VCaP (cell line): ENCODE data around the gene RANBP10.

Source experiments
- H3K27ac ChIP-seq: fragments of 450-650 bp; 2 replicates; pipeline ENCODE4 v1.5.1; 2017
- CTCF ChIP-seq: fragments of 450-650 bp; conservative IDR thresholded peaks from 2 replicates; pipeline ENCODE4 v1.5.1; 2017; ENCODE audit warnings: mild to moderate bottlenecking, moderate library complexity

The RANBP10 gene

DNA sequence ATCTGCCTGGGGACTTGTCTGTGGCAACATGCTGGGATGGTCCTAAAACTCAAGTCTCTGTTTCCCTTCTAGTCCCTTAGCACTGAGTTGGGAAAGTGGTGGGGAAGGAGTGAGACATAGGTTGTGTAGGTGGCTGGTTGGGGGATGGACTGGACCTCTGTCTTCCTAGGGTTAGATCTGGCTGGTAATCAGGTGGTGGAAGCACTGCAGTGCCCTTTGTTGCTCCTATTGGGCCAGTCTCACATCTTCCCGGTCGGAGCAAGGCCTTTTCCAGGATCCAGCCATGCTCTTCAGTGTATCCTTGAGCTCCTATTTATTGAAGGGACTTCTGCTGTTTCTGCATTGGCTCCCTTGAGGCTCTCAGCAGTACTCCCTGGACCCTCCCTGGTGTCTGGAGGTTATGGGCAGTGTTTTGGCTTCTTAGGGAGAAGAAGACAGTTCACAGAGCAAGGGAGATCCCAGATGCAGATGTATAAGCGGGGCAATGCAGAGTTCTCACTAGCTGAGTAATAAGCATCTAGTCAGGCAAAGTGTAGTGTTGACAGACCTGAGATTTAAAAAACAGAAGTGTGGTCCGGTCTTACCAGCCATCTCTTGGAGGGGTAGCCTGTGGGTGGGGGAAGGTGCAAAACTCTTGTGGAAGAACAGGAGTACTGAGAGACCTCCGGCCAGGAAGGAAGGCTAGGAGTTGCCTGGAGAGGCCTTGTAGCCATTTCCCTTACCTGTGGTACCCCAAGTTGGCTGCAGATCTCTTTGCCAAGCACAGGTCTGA is 39.1 kb upstream of the RANBP10 start:
- no peak for TF ChIP-seq CTCF
- H3K27ac ChIP-seq, result peak overlapping the region; percentile 85

- no peak for TF ChIP-seq CTCF
- H3K27ac ChIP-seq, result peak overlapping the region; percentile 85; the same call in 1 of the 2 replicates
Measured at GRCh38 chr16:67844497-67844896, 38.1 kb upstream of the RANBP10 start.

DNA sequence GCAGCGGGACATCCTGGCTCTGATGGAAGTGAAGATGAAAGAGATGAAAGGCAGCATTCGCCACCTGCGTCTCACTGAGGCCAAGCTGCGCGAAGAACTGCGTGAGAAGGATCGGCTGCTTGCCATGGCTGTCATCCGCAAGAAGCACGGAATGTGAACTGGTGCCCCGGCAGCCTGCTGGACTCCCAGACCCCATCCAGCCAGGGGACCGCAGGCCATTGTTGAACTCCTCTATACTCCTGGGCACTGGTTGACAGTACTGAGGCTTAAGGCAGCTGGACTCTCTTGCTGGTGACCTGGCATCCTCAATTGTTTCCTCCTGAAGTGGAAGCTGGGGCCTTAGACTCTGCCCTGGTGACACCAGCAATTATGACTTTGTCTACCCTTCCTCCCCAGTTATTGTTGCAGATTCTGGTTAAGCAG is 37.0 kb upstream of the RANBP10 start:
- peak overlapping the region; percentile 85 for H3K27ac ChIP-seq
- no peak for TF ChIP-seq CTCF

- TF ChIP-seq CTCF, result peak; percentile 23; the same call in 1 of the 2 replicates
- H3K27ac ChIP-seq, result peak overlapping the region; percentile 85
Measured at GRCh38 chr16:67842509-67843342, 36.4 kb upstream of the RANBP10 start.

- peak within 1 kb of the TSS; percentile 85 for H3K27ac ChIP-seq
- TF ChIP-seq CTCF, result peak; percentile 78
Measured at GRCh38 chr16:67841816-67842508, 35.6 kb upstream of the RANBP10 start, which contains the start of gene THAP11. Gene THAP11, plus strand, starts transcription at chr16:67842320. Its CDS starts 235 bp downstream, at chr16:67842555.

GRCh38 chr16:67841198-67841815 is 34.9 kb upstream of the RANBP10 start:
- H3K27ac ChIP-seq, result peak overlapping the region; percentile 85
- TF ChIP-seq CTCF, result no peak
